ENCODE data around the gene SCN3B. TPM values are rescaled to one million over a fixed set of nuclear protein-coding genes. Genes with fewer than 3 reads are reported as not detected.

The SCN3B gene
- total and polyA plus RNA-seq, 9 of the 15 experiments (the other 6 are each of a cell fraction or from before 2014, with no cell fraction given): 0.01 to 0.15 (median 0.04) TPM; not detected in 6

DNA sequence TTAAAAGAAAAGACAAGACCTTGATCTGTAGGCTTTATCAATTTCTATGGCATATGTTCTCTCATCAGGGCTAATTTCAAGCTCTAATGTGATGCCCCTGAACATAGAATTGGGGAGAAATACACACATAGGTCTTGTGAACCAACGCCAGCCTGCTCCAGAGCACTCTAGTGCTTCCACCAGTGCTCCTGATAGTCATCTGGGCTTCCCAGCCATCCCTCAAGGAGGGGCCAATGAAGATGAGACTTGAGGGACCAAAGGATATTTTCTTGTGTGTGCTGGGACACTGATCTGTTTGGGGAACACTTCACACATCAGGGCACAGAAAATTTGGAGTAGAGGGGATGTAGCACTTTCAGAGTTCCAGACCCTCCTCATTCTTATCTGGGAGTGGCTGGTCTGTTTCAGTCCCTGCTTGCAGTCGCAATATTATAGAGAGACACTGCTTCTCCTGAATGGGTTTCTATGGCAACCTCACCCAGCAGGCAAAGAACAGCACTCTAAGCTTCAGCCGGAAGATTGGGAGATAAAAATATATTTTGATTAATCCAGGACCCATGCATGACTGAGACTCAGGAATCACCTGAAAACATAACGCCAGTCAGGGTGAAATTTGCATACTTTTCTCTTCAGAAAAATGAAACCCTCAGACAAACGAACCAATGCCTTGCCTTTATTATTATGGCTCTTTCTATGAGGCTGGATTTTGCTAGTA lies 28.4 kb upstream of the SCN3B start:
- H3K4me2 ChIP-seq (ENCODE audit: insufficient read depth, low read length): no peak overlapping the region
- H4K20me1 ChIP-seq (replicated peaks; ENCODE audit: control insufficient read depth, insufficient read depth, low read length): no peaks in the 10 kb centered on the region
- H3K4me1 ChIP-seq (replicated peaks in 1 of 2; ENCODE audit: control insufficient read depth in 2 of 2, insufficient read depth in 2 of 2, low read length in 2 of 2): no peaks in the 10 kb centered on the region
- DNase-seq (ENCODE audit: extremely low read depth in 1 of 4, low spot score in 3 of 4) (no peak), ATAC-seq (no peak), FAIRE-seq (no peak)
- no peaks in the 10 kb centered on the region for H3K79me2 ChIP-seq (ENCODE audit: control insufficient read depth, insufficient read depth, low read length)
- BruUV-seq (replicated peaks): no TSS peak
- in situ Hi-C loops (cut with MboI): no loop called here
- H3K27me3 ChIP-seq (ENCODE audit: control insufficient read depth in 2 of 2, insufficient read depth in 2 of 2, low read length in 2 of 2): peaks cover 0 to 4% of the 10 kb centered on the region in 2 experiments; a peak in 2 of 5 replicates
- WGBS (ENCODE audit: insufficient coverage, low coverage, missing lambda C conversion rate): 1% methylated on average over 5 of the region's 5 CpGs
- intact Hi-C loops (cut with micrococcal nuclease): no loop called here
- ChIA-PET POLR2A (no interaction called here), CTCF (ENCODE audit: low intra/inter-chr PET ratio) (no interaction called here)
- H3K9ac ChIP-seq (ENCODE audit: insufficient read depth in 1 of 2, low read depth in 2 of 2, low read length in 2 of 2): no peak overlapping the region
- H2AFZ ChIP-seq (ENCODE audit: low read depth, low read length): no peak overlapping the region
- H3K9me1 ChIP-seq (ENCODE audit: control insufficient read depth, insufficient read depth, low read length): no peaks in the 10 kb centered on the region
- H3K27ac ChIP-seq (ENCODE audit: extremely low read depth, low read depth, low read length): no peak overlapping the region
- TF ChIP-seq MLLT1 (IDR thresholded peaks at IDR 0.05) (no peak), RFX1 (IDR thresholded peaks at IDR 0.05) (peak; percentile 35; the same call in 1 of the 2 replicates)
- H3K9me3 ChIP-seq (replicated peaks; ENCODE audit: control insufficient read depth, insufficient read depth, low read depth, low read length): no peaks in the 10 kb centered on the region
- no peak overlapping the region for H3K4me3 ChIP-seq
- H3K36me3 ChIP-seq (ENCODE audit: control insufficient read depth, insufficient read depth, low read length): no peaks in the 10 kb centered on the region

DNA sequence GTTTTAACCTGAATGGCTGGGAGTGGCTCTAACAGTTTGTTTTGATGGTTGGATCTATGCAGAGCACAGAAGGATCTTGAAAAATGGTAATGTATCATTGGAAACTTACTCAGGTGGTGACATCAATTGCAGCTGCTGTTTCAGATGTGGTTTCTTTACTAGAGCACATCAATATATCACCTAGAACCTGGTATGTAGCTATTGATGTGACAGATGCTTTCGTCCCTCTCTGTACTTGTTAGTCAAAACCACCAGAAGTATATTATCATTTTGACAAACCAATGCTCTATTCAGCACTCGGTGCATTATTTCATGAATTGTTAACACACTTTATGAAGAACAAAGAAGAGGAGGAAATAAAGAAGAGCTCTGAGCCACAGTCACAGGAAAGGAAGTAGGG lies 26.6 kb upstream of the SCN3B start:
- in situ Hi-C loops (cut with MboI): no loop called here
- Histone ChIP-seq H4K20me1 (replicated peaks; ENCODE audit: control insufficient read depth, insufficient read depth, low read length) (no peaks in the 10 kb centered on the region), H3K4me3 (no peak overlapping the region), H3K9me3 (replicated peaks; ENCODE audit: control insufficient read depth, insufficient read depth, low read depth, low read length) (no peaks in the 10 kb centered on the region), H3K27ac (ENCODE audit: extremely low read depth, low read depth, low read length) (no peak overlapping the region), H3K4me2 (ENCODE audit: insufficient read depth, low read length) (no peak overlapping the region), H3K79me2 (ENCODE audit: control insufficient read depth, insufficient read depth, low read length) (no peaks in the 10 kb centered on the region), H3K27me3 (ENCODE audit: control insufficient read depth in 2 of 2, insufficient read depth in 2 of 2, low read length in 2 of 2) (no peaks in the 10 kb centered on the region; a peak in 1 of 5 replicates), H2AFZ (ENCODE audit: low read depth, low read length) (no peak overlapping the region), H3K9me1 (ENCODE audit: control insufficient read depth, insufficient read depth, low read length) (no peaks in the 10 kb centered on the region), H3K36me3 (ENCODE audit: control insufficient read depth, insufficient read depth, low read length) (no peaks in the 10 kb centered on the region), H3K4me1 (replicated peaks in 1 of 2; ENCODE audit: control insufficient read depth in 2 of 2, insufficient read depth in 2 of 2, low read length in 2 of 2) (no peaks in the 10 kb centered on the region), H3K9ac (ENCODE audit: insufficient read depth in 1 of 2, low read depth in 2 of 2, low read length in 2 of 2) (no peak overlapping the region)
- WGBS (ENCODE audit: insufficient coverage, low coverage, missing lambda C conversion rate): 0% methylated on average over 2 of the region's 2 CpGs
- TF ChIP-seq BRD9 (IDR thresholded peaks at IDR 0.05; ENCODE audit: low read depth, partially characterized antibody) (no peak), DPF2 (IDR thresholded peaks at IDR 0.05) (no peak), ZNF717 (CRISPR knock-in tag; IDR thresholded peaks at IDR 0.05) (no peak), HMG20B (CRISPR knock-in tag; IDR thresholded peaks at IDR 0.05) (no peak), RCOR1 (IDR thresholded peaks at IDR 0.05; ENCODE audit: borderline replicate concordance in 1 of 2, low read depth in 2 of 2, low read length in 2 of 2) (no peak), TOE1 (IDR thresholded peaks at IDR 0.05; ENCODE audit: borderline replicate concordance) (no peak), TOE1 (CRISPR knock-in tag; IDR thresholded peaks at IDR 0.05; ENCODE audit: borderline replicate concordance, low read depth) (no peak), SRSF1 (IDR thresholded peaks at IDR 0.05; ENCODE audit: low read depth, low read length) (no peak)
- intact Hi-C loops (cut with micrococcal nuclease): no loop called here
- ATAC-seq (no peak), FAIRE-seq (no peak), DNase-seq (ENCODE audit: extremely low read depth in 1 of 4, low spot score in 3 of 4) (no peak)
- CTCF ChIA-PET (ENCODE audit: low intra/inter-chr PET ratio): no interaction called here
- no TSS peak for BruUV-seq (replicated peaks)
- POLR2A ChIA-PET: no interaction called here
